ENCODE measurements around the gene LPO.
A peak's percentile ranks its signal among the peaks of the same experiment; 100 is the strongest.

The LPO gene

GRCh38 chr17:58317421-58318064 lies 79.2 kb downstream of the LPO start:
- ATAC-seq, result peak; percentile 80
- TF ChIP-seq CSDC2 (CRISPR knock-in tag; IDR thresholded peaks at IDR 0.05) (no peak), ZFP30 (CRISPR knock-in tag; IDR thresholded peaks at IDR 0.05) (no peak), BACH2 (CRISPR knock-in tag; IDR thresholded peaks at IDR 0.05; ENCODE audit: borderline replicate concordance) (no peak), ZNF8 (CRISPR knock-in tag; IDR thresholded peaks at IDR 0.05) (no peak), POU6F1 (CRISPR knock-in tag; IDR thresholded peaks at IDR 0.05; ENCODE audit: borderline replicate concordance, low read depth) (no peak), PATZ1 (CRISPR knock-in tag; IDR thresholded peaks at IDR 0.05; ENCODE audit: borderline replicate concordance) (no peak), ZNF565 (CRISPR knock-in tag; conservative IDR thresholded peaks at IDR 0.05; ENCODE audit: low read depth) (no peak), SNAI2 (CRISPR knock-in tag; IDR thresholded peaks at IDR 0.05) (no peak)
- TF ChIP-seq, protein P1, sequence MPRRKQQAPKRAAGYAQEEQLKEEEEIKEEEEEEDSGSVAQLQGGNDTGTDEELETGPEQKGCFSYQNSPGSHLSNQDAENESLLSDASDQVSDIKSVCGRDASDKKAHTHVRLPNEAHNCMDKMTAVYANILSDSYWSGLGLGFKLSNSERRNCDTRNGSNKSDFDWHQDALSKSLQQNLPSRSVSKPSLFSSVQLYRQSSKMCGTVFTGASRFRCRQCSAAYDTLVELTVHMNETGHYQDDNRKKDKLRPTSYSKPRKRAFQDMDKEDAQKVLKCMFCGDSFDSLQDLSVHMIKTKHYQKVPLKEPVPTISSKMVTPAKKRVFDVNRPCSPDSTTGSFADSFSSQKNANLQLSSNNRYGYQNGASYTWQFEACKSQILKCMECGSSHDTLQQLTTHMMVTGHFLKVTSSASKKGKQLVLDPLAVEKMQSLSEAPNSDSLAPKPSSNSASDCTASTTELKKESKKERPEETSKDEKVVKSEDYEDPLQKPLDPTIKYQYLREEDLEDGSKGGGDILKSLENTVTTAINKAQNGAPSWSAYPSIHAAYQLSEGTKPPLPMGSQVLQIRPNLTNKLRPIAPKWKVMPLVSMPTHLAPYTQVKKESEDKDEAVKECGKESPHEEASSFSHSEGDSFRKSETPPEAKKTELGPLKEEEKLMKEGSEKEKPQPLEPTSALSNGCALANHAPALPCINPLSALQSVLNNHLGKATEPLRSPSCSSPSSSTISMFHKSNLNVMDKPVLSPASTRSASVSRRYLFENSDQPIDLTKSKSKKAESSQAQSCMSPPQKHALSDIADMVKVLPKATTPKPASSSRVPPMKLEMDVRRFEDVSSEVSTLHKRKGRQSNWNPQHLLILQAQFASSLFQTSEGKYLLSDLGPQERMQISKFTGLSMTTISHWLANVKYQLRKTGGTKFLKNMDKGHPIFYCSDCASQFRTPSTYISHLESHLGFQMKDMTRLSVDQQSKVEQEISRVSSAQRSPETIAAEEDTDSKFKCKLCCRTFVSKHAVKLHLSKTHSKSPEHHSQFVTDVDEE (CRISPR knock-in tag; IDR thresholded peaks at IDR 0.05), result no peak

- no peak for ATAC-seq
Measured at GRCh38 chr17:58318065-58318481, 79.7 kb downstream of the LPO start.

More at GRCh38 chr17:58318065-58318481, 79.7 kb downstream of the LPO start:
- TF ChIP-seq ESRRG (CRISPR knock-in tag; IDR thresholded peaks at IDR 0.05), result no peak
- TF ChIP-seq GLIS3 (CRISPR knock-in tag; IDR thresholded peaks at IDR 0.05), result no peak
- TF ChIP-seq, protein P2, sequence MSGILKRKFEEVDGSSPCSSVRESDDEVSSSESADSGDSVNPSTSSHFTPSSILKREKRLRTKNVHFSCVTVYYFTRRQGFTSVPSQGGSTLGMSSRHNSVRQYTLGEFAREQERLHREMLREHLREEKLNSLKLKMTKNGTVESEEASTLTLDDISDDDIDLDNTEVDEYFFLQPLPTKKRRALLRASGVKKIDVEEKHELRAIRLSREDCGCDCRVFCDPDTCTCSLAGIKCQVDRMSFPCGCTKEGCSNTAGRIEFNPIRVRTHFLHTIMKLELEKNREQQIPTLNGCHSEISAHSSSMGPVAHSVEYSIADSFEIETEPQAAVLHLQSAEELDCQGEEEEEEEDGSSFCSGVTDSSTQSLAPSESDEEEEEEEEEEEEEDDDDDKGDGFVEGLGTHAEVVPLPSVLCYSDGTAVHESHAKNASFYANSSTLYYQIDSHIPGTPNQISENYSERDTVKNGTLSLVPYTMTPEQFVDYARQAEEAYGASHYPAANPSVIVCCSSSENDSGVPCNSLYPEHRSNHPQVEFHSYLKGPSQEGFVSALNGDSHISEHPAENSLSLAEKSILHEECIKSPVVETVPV (CRISPR knock-in tag; IDR thresholded peaks at IDR 0.05), result no peak
- no peak for TF ChIP-seq CREB5 (CRISPR knock-in tag; IDR thresholded peaks at IDR 0.05; ENCODE audit: low read depth)
- TF ChIP-seq ZNF8 (CRISPR knock-in tag; IDR thresholded peaks at IDR 0.05), result no peak
- no peak for TF ChIP-seq CSDC2 (CRISPR knock-in tag; IDR thresholded peaks at IDR 0.05)
- no peak for TF ChIP-seq SNAI2 (CRISPR knock-in tag; IDR thresholded peaks at IDR 0.05)
- no peak for TF ChIP-seq PATZ1 (CRISPR knock-in tag; IDR thresholded peaks at IDR 0.05; ENCODE audit: borderline replicate concordance)
- no peak for TF ChIP-seq BACH2 (CRISPR knock-in tag; IDR thresholded peaks at IDR 0.05; ENCODE audit: borderline replicate concordance)
- TF ChIP-seq ARNTL (CRISPR knock-in tag; IDR thresholded peaks at IDR 0.05; ENCODE audit: borderline replicate concordance, low read depth), result no peak
- TF ChIP-seq ZNF70 (CRISPR knock-in tag; IDR thresholded peaks at IDR 0.05), result no peak
- TF ChIP-seq TOX (CRISPR knock-in tag; IDR thresholded peaks at IDR 0.05; ENCODE audit: borderline replicate concordance), result no peak
- TF ChIP-seq ZC3H10 (CRISPR knock-in tag; IDR thresholded peaks at IDR 0.05), result no peak
- no peak for TF ChIP-seq PPARA (CRISPR knock-in tag; IDR thresholded peaks at IDR 0.05; ENCODE audit: borderline replicate concordance)
